WERI-Rb-1 (cell line): ENCODE results near the gene USPL1.

Experiments
- DNase-seq: peaks from one replicate; pipeline ENCODE4 v3.0.0-alpha.2; 2020
- H3K27ac ChIP-seq: fragments of 250-450 bp; sonication (Bioruptor Pico); 2 replicates; pipeline ENCODE4 v1.5.1; 2020; ENCODE audit warnings: mild to moderate bottlenecking, moderate library complexity
- H3K27me3 ChIP-seq: fragments of 250-450 bp; sonication (Bioruptor Pico); 2 replicates; pipeline ENCODE4 v1.5.1; 2021; ENCODE audit warnings: mild to moderate bottlenecking, low read depth, moderate library complexity; ENCODE audit not compliant: insufficient read depth, severe bottlenecking
- H3K36me3 ChIP-seq: fragments of 250-450 bp; sonication (Bioruptor Pico); 2 replicates; pipeline ENCODE4 v1.5.1; 2020; ENCODE audit warnings: mild to moderate bottlenecking, moderate library complexity
- H3K4me3 ChIP-seq: 2 replicates; pipeline ENCODE4 v1.5.1; 2011; ENCODE audit warnings: low read depth, mild to moderate bottlenecking, control low read depth, low read length
- H3K9me3 ChIP-seq: fragments of 250-450 bp; sonication (Bioruptor Pico); 2 replicates; pipeline ENCODE4 v1.5.1; 2021; ENCODE audit warnings: mild to moderate bottlenecking, moderate library complexity; ENCODE audit not compliant: severe bottlenecking
- TF ChIP-seq, protein P1 (sequence below): IDR thresholded peaks from 2 replicates; pipeline ENCODE4 v1.5.1; 2011; ENCODE audit warnings: low read depth, mild to moderate bottlenecking, control low read depth, inconsistent platforms, low read length

The USPL1 gene

DNA sequence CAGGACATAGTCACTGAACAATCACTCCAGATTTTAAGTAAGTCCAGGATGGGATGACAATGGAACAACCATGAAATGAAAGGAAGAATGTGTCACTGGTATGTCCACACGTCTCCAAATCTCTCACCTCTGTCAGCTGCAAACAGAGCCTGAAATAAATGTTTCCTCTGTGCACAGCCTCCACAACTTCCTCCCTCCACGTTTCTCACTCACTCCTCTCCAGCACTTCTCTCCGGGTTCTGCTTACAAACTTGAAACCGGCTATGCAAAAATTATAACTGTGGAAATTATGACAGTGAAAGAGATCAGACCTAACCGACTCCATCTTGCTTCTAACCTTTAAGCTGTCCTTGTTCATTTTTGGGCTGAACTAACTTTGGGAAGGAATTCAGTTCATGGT, 82.6 kb downstream of the USPL1 start:
- TF ChIP-seq, protein P1, sequence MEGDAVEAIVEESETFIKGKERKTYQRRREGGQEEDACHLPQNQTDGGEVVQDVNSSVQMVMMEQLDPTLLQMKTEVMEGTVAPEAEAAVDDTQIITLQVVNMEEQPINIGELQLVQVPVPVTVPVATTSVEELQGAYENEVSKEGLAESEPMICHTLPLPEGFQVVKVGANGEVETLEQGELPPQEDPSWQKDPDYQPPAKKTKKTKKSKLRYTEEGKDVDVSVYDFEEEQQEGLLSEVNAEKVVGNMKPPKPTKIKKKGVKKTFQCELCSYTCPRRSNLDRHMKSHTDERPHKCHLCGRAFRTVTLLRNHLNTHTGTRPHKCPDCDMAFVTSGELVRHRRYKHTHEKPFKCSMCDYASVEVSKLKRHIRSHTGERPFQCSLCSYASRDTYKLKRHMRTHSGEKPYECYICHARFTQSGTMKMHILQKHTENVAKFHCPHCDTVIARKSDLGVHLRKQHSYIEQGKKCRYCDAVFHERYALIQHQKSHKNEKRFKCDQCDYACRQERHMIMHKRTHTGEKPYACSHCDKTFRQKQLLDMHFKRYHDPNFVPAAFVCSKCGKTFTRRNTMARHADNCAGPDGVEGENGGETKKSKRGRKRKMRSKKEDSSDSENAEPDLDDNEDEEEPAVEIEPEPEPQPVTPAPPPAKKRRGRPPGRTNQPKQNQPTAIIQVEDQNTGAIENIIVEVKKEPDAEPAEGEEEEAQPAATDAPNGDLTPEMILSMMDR = no peak
- Histone ChIP-seq H3K9me3 (no peaks in the 10 kb centered on the region), H3K36me3 (no peaks in the 10 kb centered on the region), H3K27ac (no peak overlapping the region), H3K27me3 (no peaks in the 10 kb centered on the region), H3K4me3 (no peak overlapping the region)
- no peak for DNase-seq

DNA sequence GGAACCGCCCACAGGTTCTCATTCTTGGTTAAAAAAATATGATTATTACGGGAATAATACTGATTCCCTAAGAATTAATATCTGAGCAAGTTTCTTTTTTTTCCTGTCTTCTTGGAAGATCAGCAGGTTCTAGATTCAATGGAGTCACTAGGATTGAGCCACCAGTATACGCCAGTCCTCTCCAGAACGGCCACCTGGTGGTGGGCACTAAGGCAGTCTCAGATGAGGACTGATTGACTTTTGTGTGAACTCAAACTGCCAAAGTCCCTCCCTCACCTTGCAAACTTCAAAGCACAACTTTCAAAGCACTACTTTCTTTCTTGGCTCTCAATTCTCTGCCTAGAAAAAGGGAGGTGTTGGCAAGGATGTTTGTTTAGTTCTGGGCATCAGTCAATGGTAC, 84.3 kb downstream of the USPL1 start:
- Histone ChIP-seq H3K27me3 (no peaks in the 10 kb centered on the region), H3K4me3 (no peak overlapping the region), H3K9me3 (no peaks in the 10 kb centered on the region), H3K27ac (no peak overlapping the region), H3K36me3 (no peaks in the 10 kb centered on the region)
- DNase-seq = no peak
- TF ChIP-seq, protein P1 = no peak

DNA sequence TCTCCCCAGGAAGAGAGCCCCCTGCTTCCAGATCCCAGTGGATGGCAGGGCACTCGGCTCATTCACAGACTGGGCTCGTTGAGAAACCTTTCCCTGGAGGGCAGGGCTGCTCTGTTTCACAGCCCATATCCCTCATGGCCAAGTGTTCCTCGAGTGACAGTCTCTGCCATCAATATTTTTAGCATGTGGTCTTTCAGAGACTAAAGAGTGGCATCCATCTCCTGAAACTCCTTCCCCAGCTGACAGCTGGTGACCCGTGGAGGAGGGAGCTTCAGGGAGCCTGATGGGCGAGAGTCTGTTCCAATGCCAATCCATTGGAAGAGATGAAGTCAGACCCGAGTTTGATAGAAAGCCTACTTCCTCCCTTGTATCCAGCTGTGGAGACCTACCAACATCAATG, 86.9 kb downstream of the USPL1 start:
- TF ChIP-seq, protein P1 = no peak
- no peak for DNase-seq
- no peak overlapping the region for H3K4me3 ChIP-seq
- H3K36me3 ChIP-seq = no peaks in the 10 kb centered on the region
- no peaks in the 10 kb centered on the region for H3K27me3 ChIP-seq
- no peaks in the 10 kb centered on the region for H3K9me3 ChIP-seq
- no peak overlapping the region for H3K27ac ChIP-seq

DNA sequence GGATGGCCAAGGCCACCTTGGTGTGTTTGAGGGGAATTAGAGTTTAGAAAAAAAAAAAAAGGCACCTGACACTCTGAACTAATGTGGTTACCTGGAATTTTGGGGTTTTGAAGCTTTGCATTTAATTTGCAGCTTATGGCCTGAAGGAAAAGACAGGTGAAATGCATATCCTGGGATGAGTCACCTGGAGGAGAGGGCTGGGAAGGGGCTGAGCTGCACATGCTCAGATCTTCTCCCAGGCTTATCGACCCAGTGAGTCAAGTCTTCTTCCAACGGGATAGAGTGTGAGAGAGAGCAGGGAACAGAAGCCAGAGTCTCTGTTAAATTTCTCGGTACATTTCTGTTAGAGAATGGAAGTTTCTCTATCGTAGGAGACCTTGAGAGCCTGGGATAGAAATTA, 88.0 kb downstream of the USPL1 start:
- Histone ChIP-seq H3K9me3 (no peaks in the 10 kb centered on the region), H3K4me3 (no peak overlapping the region), H3K36me3 (no peaks in the 10 kb centered on the region), H3K27me3 (no peaks in the 10 kb centered on the region), H3K27ac (no peak overlapping the region)
- TF ChIP-seq, protein P1 = no peak
- DNase-seq = no peak

DNA sequence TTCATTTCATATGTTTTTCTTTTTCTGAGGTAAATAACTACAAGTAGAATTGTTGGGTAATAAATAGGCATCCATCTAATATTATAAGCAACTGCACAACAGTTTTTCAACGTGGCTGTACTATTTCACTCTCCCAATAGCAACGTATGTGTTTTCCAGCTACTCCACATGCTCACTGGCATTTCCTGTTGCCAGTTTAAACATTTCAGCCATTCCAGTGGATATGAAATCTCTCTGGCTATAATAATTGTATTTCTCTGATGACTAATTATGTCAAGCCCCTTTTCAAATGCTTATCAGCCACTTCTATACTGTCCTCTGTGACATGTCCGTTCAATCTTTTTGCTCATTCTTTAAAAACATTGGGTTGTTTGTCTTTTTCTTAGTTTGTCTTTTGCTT, 90.8 kb downstream of the USPL1 start:
- no peaks in the 10 kb centered on the region for H3K27me3 ChIP-seq
- TF ChIP-seq, protein P1 = no peak
- H3K9me3 ChIP-seq = no peaks in the 10 kb centered on the region
- H3K4me3 ChIP-seq = no peak overlapping the region
- DNase-seq = no peak
- no peak overlapping the region for H3K27ac ChIP-seq
- H3K36me3 ChIP-seq = no peaks in the 10 kb centered on the region
